ENCODE results near the gene ABCG2.

GRCh38 chr4:88062843-88063242 lies 95.6 kb downstream of the ABCG2 start:
- TF ChIP-seq POLR2AphosphoS5 (IDR thresholded peaks at IDR 0.05; ENCODE audit: low read depth, low read length), result no peak
- no peak for TF ChIP-seq SPI1 (IDR thresholded peaks at IDR 0.05; ENCODE audit: low read depth, low read length)
- TF ChIP-seq POLR2A (IDR thresholded peaks at IDR 0.05; ENCODE audit: low read depth, low read length), result no peak
- TF ChIP-seq TAF1 (IDR thresholded peaks at IDR 0.05; ENCODE audit: low read depth, low read length), result no peak
- TF ChIP-seq POU2F2 (IDR thresholded peaks at IDR 0.05; ENCODE audit: low read depth, low read length), result no peak
- TF ChIP-seq PAX5 (IDR thresholded peaks at IDR 0.05; ENCODE audit: insufficient read depth, low read length, severe bottlenecking), result no peak
